GM18508 (cell line): ENCODE measurements around the gene LSR.
"Not testable (repeated sequence)": the region's sequence is repeated elsewhere in the genome, so short reads cannot be mapped to it uniquely, and the experiment has no call there.

Experiments used
- ATAC-seq: cut with Tn5 transposase; IDR thresholded peaks from one replicate; pipeline ENCODE4 v1.9.1; 2021; ENCODE audit warnings: moderate number of reproducible peaks; ENCODE audit not compliant: insufficient read depth, unreplicated experiment

LSR gene

DNA sequence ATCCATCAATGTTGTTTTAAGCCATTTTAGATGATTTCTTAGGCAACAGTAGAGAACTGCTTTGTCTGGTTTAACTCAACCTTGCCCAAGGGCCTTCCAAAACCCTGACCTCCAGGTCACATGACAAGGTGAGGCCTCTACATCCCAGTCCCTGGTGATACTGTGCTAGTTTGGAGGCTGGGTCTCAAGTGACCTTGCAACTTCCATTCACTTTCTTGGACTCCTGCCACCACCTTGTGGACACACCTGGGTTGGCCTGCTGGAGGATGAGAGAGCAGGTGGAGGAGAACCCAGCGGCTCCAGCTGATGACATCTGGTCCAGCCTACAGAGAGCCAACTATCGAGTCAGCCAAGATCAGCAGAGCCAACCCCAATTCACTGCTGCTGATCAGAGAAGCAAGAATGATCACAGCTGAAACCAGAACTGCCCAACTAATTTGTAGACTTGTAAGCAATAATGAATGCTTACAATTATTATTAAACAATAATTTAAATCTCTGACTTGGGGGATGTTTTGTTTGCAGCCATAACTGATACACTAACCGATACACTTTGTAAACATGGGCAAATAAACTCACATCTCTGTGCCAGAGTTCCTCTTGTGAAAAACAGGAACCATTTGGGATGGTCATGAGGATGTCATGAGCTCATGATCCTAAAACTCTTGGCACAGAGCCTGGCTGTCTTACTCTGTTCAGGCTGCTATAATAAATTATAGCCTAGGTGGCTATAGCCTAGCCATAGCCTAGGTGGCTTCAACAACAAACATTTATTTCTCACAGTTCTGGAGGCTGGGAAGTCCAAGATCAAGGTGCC lies 31.8 kb upstream of the LSR start:
- no peak for ATAC-seq

DNA sequence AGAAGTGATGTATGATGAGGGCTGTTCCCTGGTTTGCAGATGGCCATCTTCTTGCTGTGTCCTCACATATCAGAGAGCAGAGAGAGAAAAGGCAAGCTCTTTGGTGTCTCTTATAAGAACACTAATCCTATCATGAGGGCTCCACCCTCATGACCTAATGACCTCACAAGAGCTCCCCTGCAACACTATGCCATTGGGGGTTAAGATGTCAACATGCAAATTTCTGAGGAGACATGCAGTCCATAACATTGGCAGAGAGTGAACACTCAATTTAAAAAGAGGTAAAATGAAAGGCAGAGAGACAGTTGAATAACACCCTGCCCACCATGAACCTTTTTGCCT lies 31.2 kb upstream of the LSR start:
- no peak for ATAC-seq

DNA sequence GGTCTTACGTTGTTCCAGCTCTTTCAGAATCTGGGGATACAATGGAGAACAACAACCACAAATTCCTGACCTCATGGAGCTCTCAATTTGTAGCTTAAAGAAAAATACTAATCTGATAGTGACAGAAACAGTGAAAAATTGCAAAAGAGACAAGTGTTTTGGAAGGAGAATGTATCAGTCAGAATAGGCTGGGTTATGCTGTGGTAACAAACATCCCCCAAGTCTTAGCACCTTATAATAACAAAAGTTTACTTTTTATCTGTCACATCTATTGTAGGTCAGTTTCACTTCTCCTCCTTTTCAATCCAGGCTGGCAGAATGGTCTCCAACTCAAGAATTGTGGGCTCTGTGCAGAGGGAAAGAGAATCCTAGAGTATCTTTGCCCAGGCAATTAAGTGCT lies 29.8 kb upstream of the LSR start:
- ATAC-seq, result no peak

DNA sequence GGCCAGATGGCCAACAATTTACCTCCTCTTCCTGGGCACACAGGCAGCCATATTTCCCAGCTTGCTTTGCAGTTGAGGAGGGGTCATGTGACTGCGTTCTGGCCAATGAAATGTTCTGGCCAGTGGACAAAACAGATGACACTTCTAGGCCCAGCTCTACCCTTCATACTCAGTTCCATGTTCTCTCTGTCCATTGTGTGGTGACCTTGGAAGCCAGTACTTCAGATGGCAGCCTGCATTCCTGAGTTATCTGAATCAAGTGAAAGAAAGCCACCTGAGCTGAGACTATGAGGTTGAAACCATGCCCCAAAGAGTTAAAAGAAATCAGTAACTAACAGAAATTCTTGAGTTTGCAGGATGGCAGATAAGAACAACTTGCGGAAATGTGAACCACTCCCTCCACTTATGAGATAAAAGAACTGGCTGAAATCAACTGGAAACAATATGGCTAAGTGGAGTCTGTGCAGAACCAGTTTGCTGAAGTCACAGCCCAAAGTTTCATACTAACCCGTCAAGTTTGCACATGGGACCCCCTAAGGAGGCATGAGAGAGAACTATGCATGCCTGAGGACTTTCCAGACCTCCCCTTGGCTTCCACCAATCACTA lies 28.4 kb upstream of the LSR start:
- no peak for ATAC-seq

DNA sequence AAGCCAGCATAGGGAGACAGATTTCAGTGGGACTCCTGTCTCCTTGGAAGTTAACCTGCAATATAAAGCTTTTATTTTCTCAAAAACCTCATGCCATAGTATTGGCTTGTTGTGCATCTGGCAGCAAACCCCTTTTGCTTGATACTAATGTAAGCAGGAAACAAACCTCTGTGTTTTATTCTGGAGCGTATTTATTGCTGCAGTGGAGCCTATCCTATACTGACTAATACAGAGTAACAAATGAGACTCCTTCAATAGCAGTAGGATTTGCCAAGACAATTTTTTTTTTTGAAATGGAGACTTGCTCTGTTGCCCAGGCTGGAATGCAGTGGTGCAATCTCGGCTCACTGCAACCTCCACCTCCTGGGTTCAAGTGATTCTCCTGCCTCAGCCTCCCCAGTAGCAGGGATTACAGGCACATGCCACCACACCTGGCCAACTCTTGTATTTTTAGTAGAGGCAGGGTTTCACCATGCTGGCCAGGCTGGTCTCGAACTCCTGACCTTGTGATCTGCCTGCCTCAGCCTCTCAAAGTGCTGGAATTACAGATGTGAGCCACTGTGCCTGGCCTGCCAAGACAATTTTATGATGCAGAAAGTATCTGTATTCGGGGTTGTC lies 27.7 kb upstream of the LSR start:
- not testable (repeated sequence) for ATAC-seq

DNA sequence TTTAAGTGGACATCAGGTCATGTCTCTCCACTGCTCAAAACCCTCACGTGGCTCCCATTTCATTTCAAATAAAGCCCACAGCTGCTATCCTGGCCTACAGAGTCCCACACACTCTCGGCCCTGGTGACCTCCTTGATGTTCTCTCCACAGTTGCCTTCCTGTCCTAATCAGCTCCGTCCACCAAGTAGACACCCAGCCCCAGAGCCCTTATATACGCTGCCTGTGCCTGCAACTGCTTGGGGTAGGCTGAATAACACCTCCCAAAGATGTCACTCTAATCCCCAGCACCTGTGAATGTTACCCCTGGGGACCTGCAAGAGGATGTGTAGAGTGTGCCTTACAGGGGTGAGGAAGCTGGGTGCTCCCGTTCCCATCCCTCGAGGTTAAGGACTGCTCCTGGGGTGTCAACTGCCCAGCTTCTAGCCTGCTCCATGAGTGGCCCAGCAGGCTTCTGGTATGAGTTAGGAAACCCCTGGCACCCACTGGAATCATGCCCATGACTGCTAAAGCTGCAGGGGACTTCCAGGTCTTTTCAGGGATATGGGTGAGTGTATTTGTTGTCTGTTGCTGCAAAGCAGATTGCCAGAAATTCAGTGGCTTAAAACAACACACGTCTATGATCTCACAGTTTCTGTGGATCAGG lies 26.3 kb upstream of the LSR start:
- no peak for ATAC-seq

DNA sequence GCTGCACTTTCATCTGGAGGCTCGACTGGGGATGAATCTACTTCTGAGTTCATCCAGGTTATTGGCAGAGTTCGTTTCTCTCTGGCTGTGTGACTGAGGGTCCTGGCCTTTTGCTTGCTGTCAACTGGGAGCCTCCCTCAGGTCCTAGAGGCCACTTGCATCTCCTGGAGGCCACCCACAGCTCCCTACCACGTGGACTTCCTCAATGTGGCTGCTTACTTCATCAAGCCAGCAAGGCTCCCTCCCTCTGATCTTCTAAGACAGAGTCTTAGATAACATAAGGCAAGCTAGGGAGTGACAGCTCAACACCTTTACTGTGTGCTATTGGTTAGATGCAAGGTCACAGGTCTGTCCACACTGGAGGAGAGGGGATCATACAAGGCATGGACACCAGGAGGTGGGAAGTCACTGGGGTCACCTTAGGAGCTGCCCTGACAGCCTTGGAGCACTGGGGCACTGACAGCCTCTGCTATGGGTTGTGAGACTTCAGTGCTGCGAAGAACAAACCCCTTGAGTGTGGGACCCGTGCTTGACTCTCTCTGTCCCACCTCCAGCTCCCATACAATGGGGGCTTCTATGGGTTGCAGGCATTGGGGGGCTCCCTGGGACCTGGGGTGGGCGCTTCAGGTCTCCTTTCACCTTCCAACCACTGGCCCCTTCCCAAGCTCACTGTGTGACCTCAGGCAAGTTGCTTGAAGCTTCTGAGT lies 25.6 kb upstream of the LSR start:
- no peak for ATAC-seq

DNA sequence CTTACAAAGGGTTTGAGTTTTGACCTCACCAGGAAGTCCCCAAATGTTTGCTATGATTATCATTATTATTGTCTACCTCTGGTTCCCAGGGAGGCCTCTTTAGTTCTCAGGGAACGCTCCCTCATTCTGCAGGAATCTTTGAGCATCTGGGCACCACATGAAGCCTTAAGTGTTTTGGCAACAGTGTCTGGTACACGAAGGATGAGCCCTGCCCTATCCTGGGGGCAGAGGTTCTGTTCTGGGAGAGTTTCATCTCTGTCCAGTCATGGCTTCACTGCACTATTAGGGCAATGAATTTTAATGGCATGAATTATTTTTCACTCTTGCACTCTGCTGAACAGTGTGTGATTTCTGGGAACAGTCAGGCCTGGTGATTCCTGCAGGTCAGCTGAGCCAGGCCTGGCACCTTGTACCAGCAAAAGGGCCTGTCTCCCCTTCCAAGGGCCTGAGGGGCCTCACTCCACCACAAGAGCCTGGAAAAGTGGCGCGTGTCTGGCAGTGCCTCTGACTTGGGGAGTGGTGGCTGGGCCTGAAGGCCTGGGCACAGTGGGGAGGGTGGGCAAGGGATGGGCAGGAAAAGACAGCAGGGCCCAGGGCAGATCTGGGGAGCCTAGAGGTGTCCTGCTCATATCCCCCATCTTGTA lies 24.8 kb upstream of the LSR start:
- no peak for ATAC-seq

DNA sequence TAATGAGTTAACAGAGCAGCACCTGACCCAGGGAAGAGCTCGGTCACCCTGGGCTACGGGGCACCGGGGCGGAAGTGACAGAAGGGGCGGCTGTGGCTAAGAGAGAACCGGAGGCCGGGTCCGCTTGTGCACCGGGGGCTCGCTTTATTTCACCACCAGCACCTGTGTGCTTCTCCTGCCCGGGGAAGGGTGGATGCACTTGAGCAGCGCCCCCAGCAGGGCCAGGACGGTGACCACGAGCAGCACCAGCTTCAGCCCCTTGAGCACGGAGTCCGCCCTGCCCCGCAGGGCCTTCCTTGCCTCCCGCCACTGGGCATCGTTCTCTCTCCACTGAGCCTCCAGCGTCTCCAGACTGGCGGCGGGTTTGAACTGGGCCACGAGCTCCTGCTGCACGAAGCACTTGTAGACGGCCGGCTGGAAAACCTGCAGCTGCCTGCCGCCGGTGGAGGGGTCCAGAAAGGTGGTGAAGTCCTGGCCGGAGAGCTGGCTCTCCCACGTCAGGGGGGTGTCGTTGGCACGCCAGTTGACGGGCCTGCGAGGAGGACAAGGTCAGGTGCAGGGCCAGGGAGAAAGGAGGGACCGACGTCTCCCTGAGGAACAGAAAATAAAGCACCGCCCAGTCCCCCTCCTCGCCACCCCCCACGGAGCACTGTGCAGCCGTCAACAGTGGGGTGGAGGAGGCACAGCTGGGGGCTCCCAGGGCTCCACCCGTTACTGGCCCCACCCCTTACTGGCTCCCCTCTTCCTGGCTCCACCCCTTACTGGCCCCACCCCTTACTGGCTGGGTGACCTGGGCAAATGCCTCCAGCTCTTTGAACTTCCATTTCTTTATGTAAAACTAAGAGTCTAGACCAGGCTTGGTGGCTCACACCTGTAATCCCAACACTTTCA lies 23.9 kb upstream of the LSR start:
- no peak for ATAC-seq

DNA sequence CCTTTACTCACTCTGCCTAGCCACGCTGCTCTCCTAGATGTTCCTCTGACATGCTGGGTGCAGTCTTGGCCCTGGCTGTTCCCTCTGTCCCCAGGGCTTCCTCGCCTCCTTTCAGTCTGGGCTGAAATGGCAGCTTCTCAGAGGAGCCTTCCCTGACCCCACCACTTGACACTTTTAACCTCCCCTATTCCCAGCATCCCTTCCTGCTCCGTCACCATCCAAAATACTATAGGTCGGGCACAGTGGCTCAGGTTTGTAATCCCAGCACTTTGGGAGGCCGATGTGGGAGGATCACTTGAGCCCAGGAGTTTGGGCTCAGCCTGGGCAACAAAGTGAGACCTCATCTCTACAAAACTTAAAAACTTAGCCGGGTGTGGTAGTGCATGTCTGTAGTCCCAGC lies 22.9 kb upstream of the LSR start:
- ATAC-seq, result no peak

DNA sequence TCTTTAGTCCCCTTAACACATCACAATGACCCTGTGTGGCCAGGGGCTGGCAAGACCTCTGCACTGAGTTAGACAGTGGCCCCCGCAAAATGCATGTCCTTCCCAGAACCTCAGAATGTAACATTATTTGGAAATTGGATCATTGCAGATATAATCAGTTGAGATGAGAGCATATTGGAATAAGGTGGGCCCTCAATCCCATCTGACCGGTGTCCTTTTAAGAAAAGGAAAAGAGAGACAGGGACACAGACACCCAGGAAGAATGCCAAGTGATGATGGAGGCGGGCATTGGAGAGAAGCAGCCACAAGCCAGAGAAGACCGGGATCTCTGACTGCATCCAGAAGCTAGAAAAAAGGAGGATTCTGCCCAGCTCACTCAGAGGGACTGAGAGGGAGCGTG lies 22.1 kb upstream of the LSR start:
- no peak for ATAC-seq

DNA sequence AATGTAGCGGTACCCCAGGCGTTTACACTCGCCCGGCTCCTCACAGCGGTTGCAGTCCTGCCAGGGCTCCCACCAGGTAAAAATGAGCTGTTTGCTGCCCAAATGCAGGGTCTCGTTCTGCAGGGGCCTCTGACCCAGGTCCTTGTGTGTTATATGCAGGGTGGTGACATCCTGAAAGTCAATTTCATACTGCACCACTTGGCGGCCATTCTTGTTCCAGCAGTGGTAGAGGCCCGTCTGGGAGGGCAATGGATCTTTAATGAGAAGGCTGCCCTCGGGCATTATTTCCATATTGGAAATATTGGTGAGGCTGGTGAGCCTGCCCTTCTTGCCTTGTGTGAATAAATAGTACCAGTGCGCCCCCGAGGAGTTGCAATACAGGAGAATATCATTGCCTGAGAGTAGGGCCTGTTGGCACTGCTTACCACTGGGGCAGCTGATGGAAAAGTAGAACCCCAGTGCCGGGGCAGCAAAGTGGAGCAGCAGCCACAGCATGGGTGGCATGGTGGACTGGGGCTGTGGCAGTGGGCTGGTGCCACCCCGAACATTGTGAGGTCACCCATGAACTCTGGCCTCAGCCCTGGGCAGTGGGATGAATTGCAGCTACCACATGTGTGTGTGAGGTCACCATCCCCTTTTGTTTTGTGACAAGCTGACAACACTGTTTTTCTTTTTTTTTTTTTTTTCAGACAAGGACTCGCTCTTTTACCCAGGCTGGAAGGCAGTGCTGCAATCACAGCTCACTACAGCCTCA lies 20.4 kb upstream of the LSR start, which contains the start of gene FAM187B:
Gene FAM187B (minus strand): TSS at position 563 of the 754 bp plus-strand sequence. CDS start 59 bp downstream, at position 504.
- ATAC-seq, result no peak

DNA sequence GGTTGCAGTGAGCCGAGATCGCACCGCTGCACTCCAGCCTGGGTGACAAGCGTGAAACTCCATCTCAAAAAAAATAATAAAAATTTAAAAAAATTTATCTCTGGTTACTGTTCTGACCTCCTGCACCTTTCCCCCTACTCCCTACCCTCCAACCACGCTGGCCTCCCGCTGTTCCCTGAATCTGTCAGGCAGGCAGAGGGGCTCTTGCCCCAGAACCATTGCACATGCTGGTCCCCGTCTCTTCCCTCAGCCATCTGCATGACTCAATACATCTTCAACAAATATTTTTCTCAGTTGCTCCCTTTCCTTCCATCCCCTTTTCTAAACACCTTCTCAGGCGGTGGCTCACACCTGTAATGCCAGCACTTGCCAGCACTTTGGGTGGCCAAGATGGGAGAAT lies 19.2 kb upstream of the LSR start:
- no peak for ATAC-seq

DNA sequence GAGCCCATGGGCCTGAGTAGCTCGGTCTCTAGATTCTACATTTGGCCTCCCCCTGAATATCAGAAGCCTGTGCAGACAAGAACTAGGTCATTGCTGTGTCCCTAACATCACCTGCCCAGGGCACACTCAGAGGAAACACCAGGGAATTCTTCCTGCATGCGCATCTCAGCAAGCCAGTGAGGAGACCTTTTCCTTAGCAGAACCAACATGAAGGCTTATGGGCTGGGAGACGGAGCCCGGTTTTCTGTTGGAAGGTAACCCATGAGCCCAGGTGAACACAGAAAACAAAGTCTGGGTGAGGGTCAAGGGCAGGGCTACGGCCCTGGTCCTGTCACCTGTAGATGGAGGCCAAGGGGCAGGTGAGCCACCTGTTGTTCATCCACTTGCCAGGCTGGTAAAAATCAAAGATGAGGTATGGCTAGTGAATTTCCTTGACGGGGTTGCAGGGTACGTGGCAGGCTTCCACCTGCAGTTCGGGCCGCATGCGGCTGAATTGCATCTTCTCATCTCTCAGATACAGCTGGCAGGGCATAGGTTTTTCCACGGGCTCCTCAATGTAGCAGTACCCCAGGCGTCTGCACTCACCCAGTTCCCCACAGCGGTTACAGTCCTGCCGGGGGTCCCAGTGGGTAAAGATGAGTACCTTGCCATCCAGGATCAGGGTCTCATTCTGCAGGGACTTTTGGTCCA lies 16.7 kb upstream of the LSR start:
- ATAC-seq, result no peak

DNA sequence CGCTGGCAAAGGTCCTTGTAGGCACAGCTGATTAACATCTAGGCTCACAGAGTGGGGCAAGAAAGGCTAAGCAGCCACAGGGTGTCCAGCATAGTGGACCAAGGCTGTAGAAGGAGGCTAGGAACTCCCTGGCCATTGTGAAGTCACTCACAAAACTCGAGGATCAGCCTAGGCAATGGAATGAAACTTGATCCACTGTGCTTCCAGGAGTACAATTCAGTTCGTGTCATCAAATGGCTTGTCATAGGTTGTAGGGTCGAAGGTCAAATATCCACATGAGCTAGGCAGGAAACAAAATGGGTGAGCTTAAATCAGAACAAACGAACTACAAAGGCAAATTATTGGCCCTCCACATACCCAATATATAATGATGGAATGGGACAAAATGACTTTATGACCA lies 15.9 kb upstream of the LSR start:
- ATAC-seq, result no peak

DNA sequence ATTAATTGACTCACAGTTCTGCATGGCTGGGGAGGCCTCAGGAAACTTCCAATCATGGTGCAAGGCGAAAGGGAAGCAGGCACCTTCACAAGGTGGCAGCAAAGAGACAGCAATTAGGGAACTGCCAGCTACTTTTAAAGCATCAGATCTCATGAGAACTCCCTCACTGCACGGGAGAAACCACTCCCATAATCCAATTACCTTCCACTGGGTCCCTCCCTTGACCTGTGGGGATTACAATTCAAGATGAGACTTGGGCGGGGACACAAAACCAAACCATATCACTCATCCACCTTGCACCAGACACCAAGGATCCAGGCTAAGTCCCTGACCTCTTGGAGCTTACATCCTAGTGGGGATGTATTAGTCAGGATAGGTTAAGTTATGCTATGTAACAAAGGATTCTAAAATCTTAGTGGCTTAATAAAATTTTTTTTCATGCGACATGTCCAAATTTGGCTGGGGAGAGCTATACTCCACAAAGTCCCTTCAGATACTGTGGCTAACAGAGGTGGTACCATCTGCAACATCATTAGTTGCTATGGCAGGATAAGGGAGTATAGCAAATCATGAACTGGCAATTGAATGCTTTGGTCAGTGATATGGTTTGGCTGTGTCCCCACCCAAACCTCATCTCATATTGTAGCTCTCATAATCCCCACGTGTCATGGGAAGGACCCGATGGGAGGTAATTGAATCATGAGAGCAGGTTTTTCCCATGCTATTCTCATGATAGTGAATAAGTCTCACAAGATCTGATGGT lies 12.0 kb upstream of the LSR start:
- ATAC-seq, result no peak

DNA sequence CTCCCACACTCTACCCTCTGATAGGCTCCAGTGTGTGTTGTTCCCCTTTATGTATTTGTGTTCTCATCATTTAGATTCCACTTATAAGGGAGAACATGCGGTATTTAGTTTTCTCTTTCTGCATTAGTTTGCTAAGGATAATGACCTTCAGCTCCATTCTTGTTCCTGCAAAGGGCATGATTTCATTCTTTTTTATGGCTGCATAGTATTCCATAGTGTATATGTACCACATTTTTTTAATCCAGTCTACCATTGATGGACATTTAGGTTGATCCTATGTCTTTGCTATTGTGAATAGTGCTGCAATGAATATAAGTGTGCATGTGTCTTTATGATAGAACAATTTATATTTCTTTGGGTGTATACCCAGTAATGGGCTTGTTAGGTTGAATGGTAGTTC lies 9.2 kb upstream of the LSR start:
- not testable (repeated sequence) for ATAC-seq
